DOHH2 (cell line): ENCODE results near the gene SLC9A1.
A peak's percentile ranks its signal among the peaks of the same experiment; 100 is the strongest.

Source experiments
- H3F3A ChIP-seq: fragments of 200-600 bp; sonication (generic), shearing (Covaris generic); 2 replicates; pipeline ENCODE4 v1.6.0; 2016; ENCODE audit warnings: antibody characterized with exemption, mild to moderate bottlenecking; ENCODE audit not compliant: control insufficient read depth, insufficient read depth
- H3K27ac ChIP-seq: fragments of 200-600 bp; sonication (generic); 2 replicates; pipeline ENCODE4 v1.5.1; 2014; ENCODE audit warnings: low read depth, mild to moderate bottlenecking, low read length, moderate library complexity
- H3K27me3 ChIP-seq: fragments of 200-600 bp; sonication (generic); 2 replicates; pipeline ENCODE4 v1.6.1; 2014; ENCODE audit warnings: mild to moderate bottlenecking, low read length, mixed read lengths; ENCODE audit not compliant: control insufficient read depth
- H3K36me3 ChIP-seq: fragments of 200-600 bp; sonication (generic); 2 replicates; pipeline ENCODE4 v1.6.1; 2014; ENCODE audit warnings: mild to moderate bottlenecking, low read length, moderate library complexity, mixed read lengths; ENCODE audit not compliant: control insufficient read depth
- H3K4me1 ChIP-seq: fragments of 200-600 bp; sonication (generic); 2 replicates; pipeline ENCODE4 v1.6.1; 2014; ENCODE audit warnings: mild to moderate bottlenecking, low read length, mixed read lengths; ENCODE audit not compliant: control insufficient read depth
- H3K4me2 ChIP-seq: fragments of 200-600 bp; sonication (generic); 2 replicates; pipeline ENCODE4 v1.6.0; 2014; ENCODE audit warnings: mild to moderate bottlenecking, low read length, moderate library complexity
- H3K4me3 ChIP-seq: fragments of 200-600 bp; sonication (generic); 2 replicates; pipeline ENCODE4 v1.5.1; 2014; ENCODE audit warnings: mild to moderate bottlenecking, low read length, mixed read lengths
- H3K79me2 ChIP-seq: fragments of 200-600 bp; sonication (generic); 2 replicates; pipeline ENCODE4 v1.6.1; 2014; ENCODE audit warnings: mild to moderate bottlenecking, low read length, mixed read lengths; ENCODE audit not compliant: control insufficient read depth
- H3K9me2 ChIP-seq: fragments of 200-600 bp; sonication (generic); replicated peaks from 2 replicates; pipeline ENCODE4 v1.6.1; 2014; ENCODE audit warnings: mild to moderate bottlenecking, low read length, mixed read lengths; ENCODE audit not compliant: control insufficient read depth
- H3K9me3 ChIP-seq: fragments of 200-600 bp; sonication (generic); 2 replicates; pipeline ENCODE4 v1.6.1; 2014; ENCODE audit warnings: antibody characterized with exemption, low read length, mixed read lengths; ENCODE audit not compliant: control insufficient read depth, insufficient read depth
- H4K20me1 ChIP-seq: fragments of 200-600 bp; sonication (generic); 2 replicates; pipeline ENCODE4 v1.6.0; 2014; ENCODE audit warnings: low read depth, mild to moderate bottlenecking, antibody characterized with exemption, low read length, moderate library complexity; ENCODE audit not compliant: control insufficient read depth, insufficient read depth
- CTCF ChIP-seq: fragments of 200-600 bp; sonication (generic); IDR thresholded peaks from one replicate; pipeline ENCODE4 v1.5.1; 2014; ENCODE audit warnings: antibody characterized with exemption, mild to moderate bottlenecking, low read depth, low read length; ENCODE audit not compliant: poor library complexity, severe bottlenecking
- EZH2phosphoT487 ChIP-seq: fragments of 200-600 bp; sonication (generic); IDR thresholded peaks from 2 replicates; pipeline ENCODE4 v1.6.1; 2017; ENCODE audit warnings: borderline replicate concordance, mild to moderate bottlenecking, antibody characterized with exemption, low read length, moderate library complexity, mixed read lengths

SLC9A1 gene

GRCh38 chr1:27099135-27099586 lies 55.8 kb downstream of the SLC9A1 start:
- H3K4me3 ChIP-seq, result no peak overlapping the region; the same call in 1 of the 2 replicates
- H3K36me3 ChIP-seq, result peaks cover 5% of the 10 kb centered on the region; the same call in 1 of the 2 replicates
- no peaks in the 10 kb centered on the region for H3K27me3 ChIP-seq
- peaks cover 4% of the 10 kb centered on the region; the same call in 1 of the 2 replicates for H3F3A ChIP-seq
- peaks cover 17% of the 10 kb centered on the region for H3K4me1 ChIP-seq
- H3K9me2 ChIP-seq, result no peaks in the 10 kb centered on the region
- H3K9me3 ChIP-seq, result no peaks in the 10 kb centered on the region
- no peaks in the 10 kb centered on the region for H3K79me2 ChIP-seq
- H3K4me2 ChIP-seq, result peak overlapping the region; percentile 45
- 0 out of 2 replicates have a peak overlapping the region, but pooled peaks have one; percentile 9 for H3K27ac ChIP-seq
- no peaks in the 10 kb centered on the region for H4K20me1 ChIP-seq
- TF ChIP-seq CTCF (no peak), EZH2phosphoT487 (no peak)

GRCh38 chr1:27098431-27099134 lies 56.3 kb downstream of the SLC9A1 start:
- Histone ChIP-seq H3K9me3 (no peaks in the 10 kb centered on the region), H3K36me3 (peaks cover 5% of the 10 kb centered on the region; the same call in 1 of the 2 replicates), H3K27ac (0 out of 2 replicates have a peak overlapping the region, but pooled peaks have one; percentile 9), H3K79me2 (no peaks in the 10 kb centered on the region), H3K27me3 (no peaks in the 10 kb centered on the region), H4K20me1 (no peaks in the 10 kb centered on the region), H3K4me1 (peaks cover 17% of the 10 kb centered on the region), H3K4me2 (peak overlapping the region; percentile 45), H3K9me2 (no peaks in the 10 kb centered on the region), H3F3A (0 out of 2 replicates have a peak, but pooled peaks cover 2% of the 10 kb centered on the region), H3K4me3 (no peak overlapping the region)
- TF ChIP-seq CTCF (no peak), EZH2phosphoT487 (no peak)

- H3K79me2 ChIP-seq, result no peaks in the 10 kb centered on the region
- H3K9me3 ChIP-seq, result no peaks in the 10 kb centered on the region
- H3K4me1 ChIP-seq, result peaks cover 17% of the 10 kb centered on the region
- no peaks in the 10 kb centered on the region for H3K9me2 ChIP-seq
- no peak overlapping the region for H3K27ac ChIP-seq
- H4K20me1 ChIP-seq, result no peaks in the 10 kb centered on the region
- H3K4me3 ChIP-seq, result no peak overlapping the region
- no peaks in the 10 kb centered on the region for H3F3A ChIP-seq
- no peaks in the 10 kb centered on the region for H3K27me3 ChIP-seq
- H3K4me2 ChIP-seq, result no peak overlapping the region
- TF ChIP-seq CTCF, result peak; percentile 97
- no peak for TF ChIP-seq EZH2phosphoT487
- H3K36me3 ChIP-seq, result no peaks in the 10 kb centered on the region
Observed at GRCh38 chr1:27097484-27097917, 57.4 kb downstream of the SLC9A1 start.
